HepG2 (cell line): ENCODE data around the gene POLR2B. TPM values are rescaled to one million over a fixed set of nuclear protein-coding genes. Genes with fewer than 3 reads are reported as not detected.

Experiments
- ASH2L ChIP-seq: fragments of 300-600, 200-600 bp; sonication (generic); IDR thresholded peaks from 2 replicates; pipeline ENCODE4 v1.7.0; 2017; ENCODE audit warnings: low read depth, mild to moderate bottlenecking, moderate library complexity, mixed read lengths, low read length; ENCODE audit not compliant: insufficient read length
- BORCS8-MEF2B ChIP-seq: sonication (generic); formaldehyde crosslinking; IDR thresholded peaks from 2 replicates; pipeline ENCODE4 v1.8.0; 2022; ENCODE audit warnings: mild to moderate bottlenecking, missing genetic modification reagents
- DRAP1 ChIP-seq: IDR thresholded peaks from 2 replicates; pipeline ENCODE4 v1.6.1; 2016; ENCODE audit warnings: missing genetic modification reagents, missing compliant biosample characterization
- HNRNPLL ChIP-seq: fragments of 200-400 bp; formaldehyde crosslinking; IDR thresholded peaks from 2 replicates; pipeline ENCODE4 v1.6.1; 2017; ENCODE audit warnings: mild to moderate bottlenecking, low read depth, low read length; ENCODE audit not compliant: poor library complexity, severe bottlenecking
- KLF9 ChIP-seq: IDR thresholded peaks from 2 replicates; pipeline ENCODE4 v1.6.1; 2016; ENCODE audit warnings: low read depth
- NFYB ChIP-seq: sonication (generic); formaldehyde crosslinking; IDR thresholded peaks from 2 replicates; pipeline ENCODE4 v1.4.0; 2020; ENCODE audit warnings: missing genetic modification reagents
- PHF20 ChIP-seq: sonication (generic); formaldehyde crosslinking; IDR thresholded peaks from 2 replicates; pipeline ENCODE4 v1.5.0; 2020; ENCODE audit warnings: mild to moderate bottlenecking, missing genetic modification reagents
- REPIN1 ChIP-seq: sonication (generic); formaldehyde crosslinking; IDR thresholded peaks from 2 replicates; pipeline ENCODE4 v1.8.0; 2022; ENCODE audit warnings: missing genetic modification reagents, low read depth, mild to moderate bottlenecking, borderline replicate concordance
- REXO4 ChIP-seq: sonication (generic); formaldehyde crosslinking; IDR thresholded peaks from 2 replicates; pipeline ENCODE4 v1.8.0; 2022; ENCODE audit warnings: missing genetic modification reagents, mild to moderate bottlenecking, borderline replicate concordance
- RXRA ChIP-seq: sonication (generic); formaldehyde crosslinking; IDR thresholded peaks from 2 replicates; pipeline ENCODE4 v1.5.1; 2020; ENCODE audit warnings: missing genetic modification reagents
- SP140L ChIP-seq: sonication (generic); formaldehyde crosslinking; IDR thresholded peaks from 2 replicates; pipeline ENCODE4 v1.4.0; 2020; ENCODE audit warnings: missing genetic modification reagents, borderline replicate concordance
- TSC22D2 ChIP-seq: sonication (generic); formaldehyde crosslinking; IDR thresholded peaks from 2 replicates; pipeline ENCODE4 v1.5.1; 2020; ENCODE audit warnings: missing genetic modification reagents, mild to moderate bottlenecking, borderline replicate concordance
- ZBTB42 ChIP-seq: sonication (generic); formaldehyde crosslinking; IDR thresholded peaks from 2 replicates; pipeline ENCODE4 v1.5.0; 2020; ENCODE audit warnings: mild to moderate bottlenecking, missing genetic modification reagents
- ZNF407 ChIP-seq: sonication (generic); formaldehyde crosslinking; IDR thresholded peaks from one replicate; pipeline ENCODE4 v1.5.1; 2020; ENCODE audit warnings: mild to moderate bottlenecking, missing genetic modification reagents; ENCODE audit errors: not compliant biosample characterization
- ZNF572 ChIP-seq: sonication (generic); formaldehyde crosslinking; IDR thresholded peaks from 2 replicates; pipeline ENCODE4 v1.5.1; 2020; ENCODE audit warnings: mild to moderate bottlenecking, missing genetic modification reagents
- polyA plus RNA-seq, 8 experiments: library from polyadenylated mRNA; depleted of rRNA in 3 of 8; stranded (reverse) in 7 of 8; unstranded in 1 of 8; fragments of >200 nt; fragmentation: Illumina TruSeq in 4 of 8; extraction: Trizol in 4 of 8; gene quantifications; 2 replicates each; pipeline versions ENCODE4 v1.2.1 to v1.2.3, GENCODE V29; 2011 to 2016; ENCODE audit warnings: low read depth in 4 of 8, missing spikeins in 1 of 8, mixed read lengths in 1 of 8; ENCODE audit not compliant: insufficient read depth in 1 of 8
- total RNA-seq, 5 experiments: library from RNA; depleted of rRNA; stranded (reverse); fragments of >200 nt; fragmentation: Illumina TruSeq; extraction: Trizol; gene quantifications; 2 replicates each; pipeline ENCODE4 v1.2.3, GENCODE V29; 2016; ENCODE audit warnings: low read depth in 1 of 5
- TF ChIP-seq, protein P1 (sequence below): sonication (generic); formaldehyde crosslinking; IDR thresholded peaks from 2 replicates; pipeline ENCODE4 v1.4.0; 2020; ENCODE audit warnings: mild to moderate bottlenecking, missing genetic modification reagents, borderline replicate concordance

Gene POLR2B
- total and polyA plus RNA-seq, 2 of the 13 experiments (the other 11 are each of a cell fraction or from before 2014, with no cell fraction given), result 70.6 to 116 TPM

GRCh38 chr4:56978750-56979303 is at the start of gene POLR2B (continued):
- TF ChIP-seq ZBTB42 (no peak), RXRA (0 out of 2 replicates have a peak, but pooled peaks have one; percentile 24), ZNF407 (CRISPR knock-in tag) (peak; percentile 39), REPIN1 (CRISPR knock-in tag) (0 out of 2 replicates have a peak, but pooled peaks have one; percentile 10), NFYB (CRISPR knock-in tag) (no peak), HNRNPLL (peak; percentile 95), KLF9 (CRISPR knock-in tag) (0 out of 2 replicates have a peak, but pooled peaks have one; percentile 55), DRAP1 (CRISPR knock-in tag) (peak; percentile 80), BORCS8-MEF2B (CRISPR knock-in tag) (0 out of 2 replicates have a peak, but pooled peaks have one; percentile 40), TSC22D2 (CRISPR knock-in tag) (0 out of 2 replicates have a peak, but pooled peaks have one; percentile 51), ZNF572 (CRISPR knock-in tag) (0 out of 2 replicates have a peak, but pooled peaks have one; percentile 41), ASH2L (peak; percentile 77), PHF20 (CRISPR knock-in tag) (peak; percentile 80), REXO4 (CRISPR knock-in tag) (no peak), SP140L (CRISPR knock-in tag) (peak; percentile 69; the same call in 1 of the 2 replicates)
- TF ChIP-seq, protein P1, sequence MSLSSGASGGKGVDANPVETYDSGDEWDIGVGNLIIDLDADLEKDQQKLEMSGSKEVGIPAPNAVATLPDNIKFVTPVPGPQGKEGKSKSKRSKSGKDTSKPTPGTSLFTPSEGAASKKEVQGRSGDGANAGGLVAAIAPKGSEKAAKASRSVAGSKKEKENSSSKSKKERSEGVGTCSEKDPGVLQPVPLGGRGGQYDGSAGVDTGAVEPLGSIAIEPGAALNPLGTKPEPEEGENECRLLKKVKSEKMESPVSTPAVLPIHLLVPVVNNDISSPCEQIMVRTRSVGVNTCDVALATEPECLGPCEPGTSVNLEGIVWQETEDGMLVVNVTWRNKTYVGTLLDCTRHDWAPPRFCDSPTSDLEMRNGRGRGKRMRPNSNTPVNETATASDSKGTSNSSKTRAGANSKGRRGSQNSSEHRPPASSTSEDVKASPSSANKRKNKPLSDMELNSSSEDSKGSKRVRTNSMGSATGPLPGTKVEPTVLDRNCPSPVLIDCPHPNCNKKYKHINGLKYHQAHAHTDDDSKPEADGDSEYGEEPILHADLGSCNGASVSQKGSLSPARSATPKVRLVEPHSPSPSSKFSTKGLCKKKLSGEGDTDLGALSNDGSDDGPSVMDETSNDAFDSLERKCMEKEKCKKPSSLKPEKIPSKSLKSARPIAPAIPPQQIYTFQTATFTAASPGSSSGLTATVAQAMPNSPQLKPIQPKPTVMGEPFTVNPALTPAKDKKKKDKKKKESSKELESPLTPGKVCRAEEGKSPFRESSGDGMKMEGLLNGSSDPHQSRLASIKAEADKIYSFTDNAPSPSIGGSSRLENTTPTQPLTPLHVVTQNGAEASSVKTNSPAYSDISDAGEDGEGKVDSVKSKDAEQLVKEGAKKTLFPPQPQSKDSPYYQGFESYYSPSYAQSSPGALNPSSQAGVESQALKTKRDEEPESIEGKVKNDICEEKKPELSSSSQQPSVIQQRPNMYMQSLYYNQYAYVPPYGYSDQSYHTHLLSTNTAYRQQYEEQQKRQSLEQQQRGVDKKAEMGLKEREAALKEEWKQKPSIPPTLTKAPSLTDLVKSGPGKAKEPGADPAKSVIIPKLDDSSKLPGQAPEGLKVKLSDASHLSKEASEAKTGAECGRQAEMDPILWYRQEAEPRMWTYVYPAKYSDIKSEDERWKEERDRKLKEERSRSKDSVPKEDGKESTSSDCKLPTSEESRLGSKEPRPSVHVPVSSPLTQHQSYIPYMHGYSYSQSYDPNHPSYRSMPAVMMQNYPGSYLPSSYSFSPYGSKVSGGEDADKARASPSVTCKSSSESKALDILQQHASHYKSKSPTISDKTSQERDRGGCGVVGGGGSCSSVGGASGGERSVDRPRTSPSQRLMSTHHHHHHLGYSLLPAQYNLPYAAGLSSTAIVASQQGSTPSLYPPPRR (CRISPR knock-in tag), result 0 out of 2 replicates have a peak, but pooled peaks have one; percentile 31
